ENCODE results near the gene SCAMP4. TPM values are rescaled to one million over a fixed set of nuclear protein-coding genes. Genes with fewer than 3 reads are reported as not detected.

Gene SCAMP4
- total and polyA plus RNA-seq, 2 of the 13 experiments (the other 11 are each of a cell fraction or from before 2014, with no cell fraction given), result 10.7 to 13.7 TPM

- no peak for TF ChIP-seq TSC22D2 (CRISPR knock-in tag; IDR thresholded peaks at IDR 0.05; ENCODE audit: borderline replicate concordance)
- TF ChIP-seq, protein P1, sequence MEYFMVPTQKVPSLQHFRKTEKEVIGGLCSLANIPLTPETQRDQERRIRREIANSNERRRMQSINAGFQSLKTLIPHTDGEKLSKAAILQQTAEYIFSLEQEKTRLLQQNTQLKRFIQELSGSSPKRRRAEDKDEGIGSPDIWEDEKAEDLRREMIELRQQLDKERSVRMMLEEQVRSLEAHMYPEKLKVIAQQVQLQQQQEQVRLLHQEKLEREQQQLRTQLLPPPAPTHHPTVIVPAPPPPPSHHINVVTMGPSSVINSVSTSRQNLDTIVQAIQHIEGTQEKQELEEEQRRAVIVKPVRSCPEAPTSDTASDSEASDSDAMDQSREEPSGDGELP (IDR thresholded peaks at IDR 0.05; ENCODE audit: borderline replicate concordance, low read depth), result peak; percentile 36; the same call in 1 of the 2 replicates
- TF ChIP-seq, protein P2, sequence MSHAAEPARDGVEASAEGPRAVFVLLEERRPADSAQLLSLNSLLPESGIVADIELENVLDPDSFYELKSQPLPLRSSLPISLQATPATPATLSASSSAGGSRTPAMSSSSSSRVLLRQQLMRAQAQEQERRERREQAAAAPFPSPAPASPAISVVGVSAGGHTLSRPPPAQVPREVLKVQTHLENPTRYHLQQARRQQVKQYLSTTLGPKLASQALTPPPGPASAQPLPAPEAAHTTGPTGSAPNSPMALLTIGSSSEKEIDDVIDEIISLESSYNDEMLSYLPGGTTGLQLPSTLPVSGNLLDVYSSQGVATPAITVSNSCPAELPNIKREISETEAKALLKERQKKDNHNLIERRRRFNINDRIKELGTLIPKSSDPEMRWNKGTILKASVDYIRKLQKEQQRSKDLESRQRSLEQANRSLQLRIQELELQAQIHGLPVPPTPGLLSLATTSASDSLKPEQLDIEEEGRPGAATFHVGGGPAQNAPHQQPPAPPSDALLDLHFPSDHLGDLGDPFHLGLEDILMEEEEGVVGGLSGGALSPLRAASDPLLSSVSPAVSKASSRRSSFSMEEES (CRISPR knock-in tag; IDR thresholded peaks at IDR 0.05), result no peak
- TF ChIP-seq RAD21 (CRISPR knock-in tag; IDR thresholded peaks at IDR 0.05), result no peak; the same call in 1 of the 2 replicates
- TF ChIP-seq ZNF713 (CRISPR knock-in tag; IDR thresholded peaks at IDR 0.05), result no peak
- TF ChIP-seq, protein P3, sequence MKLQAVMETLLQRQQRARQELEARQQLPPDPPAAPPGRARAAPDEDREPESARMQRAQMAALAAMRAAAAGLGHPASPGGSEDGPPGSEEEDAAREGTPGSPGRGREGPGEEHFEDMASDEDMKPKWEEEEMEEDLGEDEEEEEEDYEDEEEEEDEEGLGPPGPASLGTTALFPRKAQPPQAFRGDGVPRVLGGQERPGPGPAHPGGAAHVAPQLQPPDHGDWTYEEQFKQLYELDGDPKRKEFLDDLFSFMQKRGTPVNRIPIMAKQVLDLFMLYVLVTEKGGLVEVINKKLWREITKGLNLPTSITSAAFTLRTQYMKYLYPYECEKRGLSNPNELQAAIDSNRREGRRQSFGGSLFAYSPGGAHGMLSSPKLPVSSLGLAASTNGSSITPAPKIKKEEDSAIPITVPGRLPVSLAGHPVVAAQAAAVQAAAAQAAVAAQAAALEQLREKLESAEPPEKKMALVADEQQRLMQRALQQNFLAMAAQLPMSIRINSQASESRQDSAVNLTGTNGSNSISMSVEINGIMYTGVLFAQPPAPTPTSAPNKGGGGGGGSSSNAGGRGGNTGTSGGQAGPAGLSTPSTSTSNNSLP (IDR thresholded peaks at IDR 0.05; ENCODE audit: low read depth, low read length), result no peak
- TF ChIP-seq ZNF724P (CRISPR knock-in tag; IDR thresholded peaks at IDR 0.05; ENCODE audit: borderline replicate concordance), result no peak
- no peak for TF ChIP-seq ZNF567 (CRISPR knock-in tag; IDR thresholded peaks at IDR 0.05; ENCODE audit: borderline replicate concordance)
- no peak for TF ChIP-seq ZNF354B (CRISPR knock-in tag; IDR thresholded peaks at IDR 0.05)
- no peak for TF ChIP-seq REL (CRISPR knock-in tag; conservative IDR thresholded peaks at IDR 0.05)
- TF ChIP-seq MAFF (IDR thresholded peaks at IDR 0.05; ENCODE audit: low read depth, low read length), result no peak
- TF ChIP-seq ZNF616 (CRISPR knock-in tag; IDR thresholded peaks at IDR 0.05; ENCODE audit: low read depth), result no peak
- no peak for TF ChIP-seq TCF7L2 (IDR thresholded peaks at IDR 0.05; ENCODE audit: low read depth, low read length)
- TF ChIP-seq, protein P4, sequence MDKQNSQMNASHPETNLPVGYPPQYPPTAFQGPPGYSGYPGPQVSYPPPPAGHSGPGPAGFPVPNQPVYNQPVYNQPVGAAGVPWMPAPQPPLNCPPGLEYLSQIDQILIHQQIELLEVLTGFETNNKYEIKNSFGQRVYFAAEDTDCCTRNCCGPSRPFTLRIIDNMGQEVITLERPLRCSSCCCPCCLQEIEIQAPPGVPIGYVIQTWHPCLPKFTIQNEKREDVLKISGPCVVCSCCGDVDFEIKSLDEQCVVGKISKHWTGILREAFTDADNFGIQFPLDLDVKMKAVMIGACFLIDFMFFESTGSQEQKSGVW (CRISPR knock-in tag; IDR thresholded peaks at IDR 0.05; ENCODE audit: borderline replicate concordance), result no peak
- no peak for TF ChIP-seq KAT2B (IDR thresholded peaks at IDR 0.05; ENCODE audit: borderline replicate concordance, low read depth, low read length)
- TF ChIP-seq ZEB1 (IDR thresholded peaks at IDR 0.05; ENCODE audit: insufficient replicate concordance, low read depth), result peak; percentile 6
- TF ChIP-seq ZNF281 (CRISPR knock-in tag; IDR thresholded peaks at IDR 0.05; ENCODE audit: borderline replicate concordance), result no peak
- TF ChIP-seq HDAC2 (CRISPR knock-in tag; IDR thresholded peaks at IDR 0.05), result peak; percentile 27; the same call in 1 of the 2 replicates
- TF ChIP-seq CEBPG (CRISPR knock-in tag; IDR thresholded peaks at IDR 0.05), result peak; percentile 4; the same call in 1 of the 2 replicates
- no peak for TF ChIP-seq ZBTB42 (CRISPR knock-in tag; IDR thresholded peaks at IDR 0.05)
Observed at GRCh38 chr19:1907563-1908363, 2.6 kb downstream of the SCAMP4 start (continued).

Measured in HepG2 (cell line).